Tibial nerve (tissue), 4 donors: ENCODE measurements around the gene OR2T8. TPM values are rescaled to one million over a fixed set of nuclear protein-coding genes. Genes with fewer than 3 reads are reported as not detected.

Source experiments
- DNase-seq, 2 donors: peaks; one replicate each; pipeline ENCODE4 v3.0.0-alpha.2; 2019; ENCODE audit warnings: low spot score in 2 of 2
- H3K27ac ChIP-seq, 4 donors: fragments of 200-600 bp; sonication (generic) in 3 of 4; one replicate each; pipeline ENCODE4 v1.5.1; 2017 to 2019; ENCODE audit warnings: mild to moderate bottlenecking in 1 of 4
- H3K27me3 ChIP-seq, 2 donors: fragments of 200-600 bp; sonication (generic) in 1 of 2; one replicate each; pipeline versions ENCODE4 v1.5.1 to v1.6.0; 2017 to 2019
- H3K36me3 ChIP-seq, 3 donors: fragments of 200-600 bp; sonication (generic); one replicate each; pipeline ENCODE4 v1.5.1; 2018 to 2019
- H3K4me1 ChIP-seq, 4 donors: fragments of 200-600 bp; sonication (generic) in 3 of 4; one replicate each; pipeline ENCODE4 v1.5.1; 2017 to 2019
- H3K4me3 ChIP-seq, 4 donors: fragments of 200-600 bp; sonication (generic) in 3 of 4; one replicate each; pipeline ENCODE4 v1.5.1; 2017 to 2019; ENCODE audit warnings: mild to moderate bottlenecking in 1 of 4, moderate library complexity in 1 of 4
- H3K9me3 ChIP-seq, 4 donors: fragments of 200-600 bp; sonication (generic) in 3 of 4; one replicate each; pipeline ENCODE4 v1.5.1; 2017 to 2019
- CTCF ChIP-seq, 5 experiments: fragments of 200-600 bp in 3 of 5; fragments of 450-650 bp in 2 of 5; sonication (generic) in 3 of 5; IDR thresholded peaks; one replicate each; pipeline ENCODE4 v1.5.1; 2016 to 2019; ENCODE audit warnings: antibody characterized with exemption in 5 of 5, mild to moderate bottlenecking in 3 of 5, moderate library complexity in 2 of 5
- EP300 ChIP-seq, 2 donors: sonication (generic); formaldehyde crosslinking; IDR thresholded peaks; one replicate each; pipeline ENCODE4 v1.6.1; 2017; ENCODE audit warnings: antibody characterized with exemption in 2 of 2, mild to moderate bottlenecking in 1 of 2
- POLR2A ChIP-seq, 2 donors: fragments of 450-650 bp; IDR thresholded peaks; one replicate each; pipeline ENCODE4 v1.6.1; 2017; ENCODE audit warnings: antibody characterized with exemption in 2 of 2, mild to moderate bottlenecking in 2 of 2, moderate library complexity in 2 of 2
- WGBS, 2 donors: methylation state at CpG; one replicate each; pipeline ENCODE4 v1.1.5; 2018; 5-methylcytosine and 5-hydroxymethylcytosine counted together
- total RNA-seq, 4 donors: library from RNA; depleted of rRNA; stranded (reverse); fragments of >200 nt; gene quantifications; one replicate each; pipeline ENCODE4 v1.1.0, GENCODE V29; 2016

OR2T8 gene
- total RNA-seq, 4 donors from 2014 or later = 1.0 TPM; not detected in 3

GRCh38 chr1:247948558-247948957 is 28.5 kb downstream of the OR2T8 start, which contains the start of gene OR2L8:
Gene OR2L8 (plus strand): TSS chr1:247948858. CDS start chr1:247948858, 0 bp downstream.
- H3K36me3 ChIP-seq = no peaks in the 10 kb centered on the region
- no peak for DNase-seq
- no peak within 1 kb of the TSS for H3K4me3 ChIP-seq
- H3K9me3 ChIP-seq = peaks cover 0 to 9% (median 2%) of the 10 kb centered on the region in 4 donors
- no peak for TF ChIP-seq EP300 (IDR thresholded peaks at IDR 0.05)
- TF ChIP-seq POLR2A (IDR thresholded peaks at IDR 0.05) = no peak
- TF ChIP-seq CTCF (IDR thresholded peaks at IDR 0.05) = no peak
- H3K27ac ChIP-seq = no peak within 1 kb of the TSS
- no peaks in the 10 kb centered on the region for H3K4me1 ChIP-seq
- no peaks in the 10 kb centered on the region for H3K27me3 ChIP-seq
- WGBS, 2 donors = 87 to 89% methylated on average over 3 of the region's 3 CpGs

GRCh38 chr1:247953408-247953807 is 33.4 kb downstream of the OR2T8 start:
- 90% methylated on average over 1 of the region's 1 CpG for WGBS, 2 donors
- no peaks in the 10 kb centered on the region for H3K36me3 ChIP-seq
- no peaks in the 10 kb centered on the region for H3K4me1 ChIP-seq
- no peaks in the 10 kb centered on the region for H3K9me3 ChIP-seq
- H3K27me3 ChIP-seq = no peaks in the 10 kb centered on the region
- no peak for TF ChIP-seq EP300 (IDR thresholded peaks at IDR 0.05)
- TF ChIP-seq POLR2A (IDR thresholded peaks at IDR 0.05) = no peak
- no peak for TF ChIP-seq CTCF (IDR thresholded peaks at IDR 0.05)
- no peak overlapping the region for H3K4me3 ChIP-seq
- H3K27ac ChIP-seq = no peak overlapping the region
- DNase-seq = no peak

GRCh38 chr1:247961791-247962190 is 41.7 kb downstream of the OR2T8 start:
- H3K27ac ChIP-seq = no peak overlapping the region
- no peaks in the 10 kb centered on the region for H3K4me1 ChIP-seq
- no peaks in the 10 kb centered on the region for H3K27me3 ChIP-seq
- H3K36me3 ChIP-seq = no peaks in the 10 kb centered on the region
- no peak for DNase-seq
- no peak for TF ChIP-seq CTCF (IDR thresholded peaks at IDR 0.05)
- TF ChIP-seq EP300 (IDR thresholded peaks at IDR 0.05) = no peak
- TF ChIP-seq POLR2A (IDR thresholded peaks at IDR 0.05) = no peak
- 24 to 25% methylated on average over 3 of the region's 3 CpGs for WGBS, 2 donors
- H3K4me3 ChIP-seq = no peak overlapping the region
- no peaks in the 10 kb centered on the region for H3K9me3 ChIP-seq

GRCh38 chr1:247962911-247963588 is 43.0 kb downstream of the OR2T8 start:
- Histone ChIP-seq H3K4me1 (no peaks in the 10 kb centered on the region), H3K9me3 (no peaks in the 10 kb centered on the region), H3K27ac (no peak overlapping the region), H3K27me3 (no peaks in the 10 kb centered on the region), H3K4me3 (no peak overlapping the region), H3K36me3 (no peaks in the 10 kb centered on the region)
- no peak for DNase-seq
- TF ChIP-seq POLR2A (IDR thresholded peaks at IDR 0.05) (no peak), EP300 (IDR thresholded peaks at IDR 0.05) (no peak), CTCF (IDR thresholded peaks at IDR 0.05) (no peak)
- WGBS, 2 donors = 59 to 65% methylated on average over 4 of the region's 4 CpGs

- Histone ChIP-seq H3K36me3 (no peaks in the 10 kb centered on the region), H3K27ac (no peak within 1 kb of the TSS), H3K9me3 (peaks cover 0 to 3% (median 0%) of the 10 kb centered on the region in 4 donors), H3K27me3 (no peaks in the 10 kb centered on the region), H3K4me1 (no peaks in the 10 kb centered on the region), H3K4me3 (no peak within 1 kb of the TSS)
- TF ChIP-seq CTCF (IDR thresholded peaks at IDR 0.05) (no peak), EP300 (IDR thresholded peaks at IDR 0.05) (no peak), POLR2A (IDR thresholded peaks at IDR 0.05) (no peak)
- WGBS, 2 donors = 86% methylated on average over 2 of the region's 2 CpGs
- DNase-seq = no peak
These were observed 44.9 kb downstream of the OR2T8 start, which contains the start of gene OR2AK2 for GRCh38 chr1:247964933-247965332. Gene OR2AK2 (plus strand): TSS chr1:247965233. CDS start chr1:247965377, 144 bp downstream.
